B cell (primary cell): ENCODE results near the gene ESRP2.

ENCODE experiments used
- EZH2 ChIP-seq: IDR thresholded peaks from 2 replicates; pipeline ENCODE4 v1.6.1; 2012; ENCODE audit warnings: borderline replicate concordance, low read depth, mild to moderate bottlenecking, moderate library complexity, low read length; ENCODE audit not compliant: insufficient read depth, poor library complexity, severe bottlenecking
- TF ChIP-seq, protein P1 (sequence below): fragments of 200-600 bp; IDR thresholded peaks from one replicate; pipeline ENCODE4 v1.8.0; 2022; ENCODE audit warnings: antibody characterized with exemption, mild to moderate bottlenecking

DNA sequence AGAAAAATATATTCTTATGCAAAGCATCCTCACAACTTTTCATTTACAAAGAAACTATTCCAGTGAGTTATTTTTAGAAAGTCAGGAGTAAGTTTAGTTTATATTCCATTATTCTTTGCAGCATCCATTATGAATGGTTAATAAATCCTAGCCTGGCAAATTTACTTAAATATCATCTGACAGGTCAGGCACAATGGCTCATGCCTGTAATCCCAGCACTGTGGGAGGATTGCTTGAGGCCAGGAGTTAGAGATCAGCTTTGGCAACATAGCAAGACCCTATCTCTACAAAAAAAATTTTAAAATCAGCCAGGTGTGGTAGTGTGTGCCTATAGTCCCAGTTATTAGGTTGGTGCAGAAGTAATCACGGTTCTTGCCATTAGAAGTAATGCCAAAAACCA lies 12.9 kb downstream of the ESRP2 start:
- no peak for TF ChIP-seq EZH2
- TF ChIP-seq, protein P1, sequence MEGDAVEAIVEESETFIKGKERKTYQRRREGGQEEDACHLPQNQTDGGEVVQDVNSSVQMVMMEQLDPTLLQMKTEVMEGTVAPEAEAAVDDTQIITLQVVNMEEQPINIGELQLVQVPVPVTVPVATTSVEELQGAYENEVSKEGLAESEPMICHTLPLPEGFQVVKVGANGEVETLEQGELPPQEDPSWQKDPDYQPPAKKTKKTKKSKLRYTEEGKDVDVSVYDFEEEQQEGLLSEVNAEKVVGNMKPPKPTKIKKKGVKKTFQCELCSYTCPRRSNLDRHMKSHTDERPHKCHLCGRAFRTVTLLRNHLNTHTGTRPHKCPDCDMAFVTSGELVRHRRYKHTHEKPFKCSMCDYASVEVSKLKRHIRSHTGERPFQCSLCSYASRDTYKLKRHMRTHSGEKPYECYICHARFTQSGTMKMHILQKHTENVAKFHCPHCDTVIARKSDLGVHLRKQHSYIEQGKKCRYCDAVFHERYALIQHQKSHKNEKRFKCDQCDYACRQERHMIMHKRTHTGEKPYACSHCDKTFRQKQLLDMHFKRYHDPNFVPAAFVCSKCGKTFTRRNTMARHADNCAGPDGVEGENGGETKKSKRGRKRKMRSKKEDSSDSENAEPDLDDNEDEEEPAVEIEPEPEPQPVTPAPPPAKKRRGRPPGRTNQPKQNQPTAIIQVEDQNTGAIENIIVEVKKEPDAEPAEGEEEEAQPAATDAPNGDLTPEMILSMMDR, result no peak
